Memory B cell (primary cell): Measurements from ENCODE around the gene ZSCAN4.

Experiments used
- ATAC-seq: fragments of 150-1000 bp; cut with Tn5 transposase; 2 replicates; pipeline ENCODE4 v1.10.0; 2021; ENCODE audit warnings: low read depth, mild to moderate bottlenecking, moderate library complexity
- DNase-seq, 2 donors: peaks; one replicate each; pipeline ENCODE4 v3.0.0; 2022; ENCODE audit warnings: low spot score in 2 of 2
- H3K27ac Mint-ChIP-seq: one replicate; pipeline ENCODE4 v1.8.0; 2022; ENCODE audit warnings: mild to moderate bottlenecking, moderate library complexity, mixed read lengths
- H3K27me3 Mint-ChIP-seq: one replicate; pipeline ENCODE4 v1.8.0; 2022; ENCODE audit warnings: mixed read lengths
- H3K36me3 Mint-ChIP-seq: one replicate; pipeline ENCODE4 v1.8.0; 2022; ENCODE audit warnings: mild to moderate bottlenecking, mixed read lengths
- H3K4me1 Mint-ChIP-seq: one replicate; pipeline ENCODE4 v1.8.0; 2022; ENCODE audit warnings: mixed read lengths
- H3K4me3 Mint-ChIP-seq: one replicate; pipeline ENCODE4 v1.8.0; 2022; ENCODE audit warnings: mild to moderate bottlenecking, moderate library complexity, mixed read lengths
- H3K9me3 Mint-ChIP-seq: one replicate; pipeline ENCODE4 v1.8.0; 2022; ENCODE audit warnings: mixed read lengths

ZSCAN4 gene

GRCh38 chr19:57706346-57706745 lies 37.6 kb downstream of the ZSCAN4 start:
- ATAC-seq = no peak
- DNase-seq = no peak
- Mint-ChIP-seq H3K4me3 (no peak overlapping the region), H3K9me3 (peaks cover 20% of the 10 kb centered on the region), H3K36me3 (peaks cover 55% of the 10 kb centered on the region), H3K27me3 (no peaks in the 10 kb centered on the region), H3K27ac (no peak overlapping the region), H3K4me1 (peaks cover 32% of the 10 kb centered on the region)

- peaks cover 38% of the 10 kb centered on the region for H3K36me3 Mint-ChIP-seq
- peaks cover 32% of the 10 kb centered on the region for H3K4me1 Mint-ChIP-seq
- peaks cover 7% of the 10 kb centered on the region for H3K9me3 Mint-ChIP-seq
- DNase-seq (peak; percentile 63 to 64), ATAC-seq (peak; percentile 89)
- H3K4me3 Mint-ChIP-seq = peak within 1 kb of the TSS; percentile 93
- no peaks in the 10 kb centered on the region for H3K27me3 Mint-ChIP-seq
- H3K27ac Mint-ChIP-seq = peak within 1 kb of the TSS; percentile 99
Observed at GRCh38 chr19:57708641-57709361, 40.1 kb downstream of the ZSCAN4 start, which contains the start of gene ZNF154. Gene ZNF154 (minus strand): TSS chr19:57709204. CDS start chr19:57708971, 233 bp downstream.

GRCh38 chr19:57709616-57710015 lies 40.9 kb downstream of the ZSCAN4 start:
- DNase-seq = no peak

GRCh38 chr19:57712222-57712621 lies 43.5 kb downstream of the ZSCAN4 start:
- Mint-ChIP-seq H3K9me3 (peaks cover 3% of the 10 kb centered on the region), H3K27ac (no peak overlapping the region), H3K4me3 (no peak overlapping the region), H3K36me3 (peaks cover 26% of the 10 kb centered on the region), H3K27me3 (no peaks in the 10 kb centered on the region), H3K4me1 (peaks cover 10% of the 10 kb centered on the region)
- DNase-seq (no peak), ATAC-seq (no peak)

More at GRCh38 chr19:57709616-57710015, 40.9 kb downstream of the ZSCAN4 start:
- Mint-ChIP-seq H3K4me3 (peak overlapping the region; percentile 93), H3K27ac (peak overlapping the region; percentile 99), H3K27me3 (no peaks in the 10 kb centered on the region), H3K36me3 (peaks cover 36% of the 10 kb centered on the region), H3K9me3 (peaks cover 7% of the 10 kb centered on the region), H3K4me1 (peaks cover 25% of the 10 kb centered on the region)
- no peak for ATAC-seq

GRCh38 chr19:57719424-57719823 lies 50.7 kb downstream of the ZSCAN4 start:
- Mint-ChIP-seq H3K36me3 (peaks cover 60% of the 10 kb centered on the region), H3K27me3 (no peaks in the 10 kb centered on the region), H3K27ac (no peak overlapping the region), H3K4me3 (no peak overlapping the region), H3K4me1 (peaks cover 8% of the 10 kb centered on the region), H3K9me3 (peaks cover 9% of the 10 kb centered on the region)
- no peak for ATAC-seq
- DNase-seq = no peak

GRCh38 chr19:57719901-57720519 lies 51.3 kb downstream of the ZSCAN4 start:
- Mint-ChIP-seq H3K4me1 (peaks cover 10% of the 10 kb centered on the region), H3K36me3 (peaks cover 63% of the 10 kb centered on the region), H3K9me3 (peaks cover 9% of the 10 kb centered on the region), H3K27ac (no peak overlapping the region), H3K4me3 (no peak overlapping the region), H3K27me3 (no peaks in the 10 kb centered on the region)
- no peak for DNase-seq
- ATAC-seq = no peak

- Mint-ChIP-seq H3K9me3 (peaks cover 9% of the 10 kb centered on the region), H3K36me3 (peaks cover 63% of the 10 kb centered on the region)
- ATAC-seq = no peak
Observed at GRCh38 chr19:57720878-57721277, 52.1 kb downstream of the ZSCAN4 start.

More at GRCh38 chr19:57720878-57721277, 52.1 kb downstream of the ZSCAN4 start:
- Mint-ChIP-seq H3K27me3 (no peaks in the 10 kb centered on the region), H3K4me1 (peaks cover 10% of the 10 kb centered on the region), H3K27ac (no peak overlapping the region), H3K4me3 (no peak overlapping the region)
- no peak for DNase-seq
